Measurements from ENCODE around the gene OR2A42. TPM values are rescaled to one million over a fixed set of nuclear protein-coding genes. Genes with fewer than 3 reads are reported as not detected.
A peak's percentile ranks its signal among the peaks of the same experiment; 100 is the strongest.
"Not testable (repeated sequence)": the region's sequence is repeated elsewhere in the genome, so short reads cannot be mapped to it uniquely, and the experiment has no call there.

The OR2A42 gene
- total and polyA plus RNA-seq, 4 donors = 0.03 to 1.3 (median 0.50) TPM; not detected in 1

DNA sequence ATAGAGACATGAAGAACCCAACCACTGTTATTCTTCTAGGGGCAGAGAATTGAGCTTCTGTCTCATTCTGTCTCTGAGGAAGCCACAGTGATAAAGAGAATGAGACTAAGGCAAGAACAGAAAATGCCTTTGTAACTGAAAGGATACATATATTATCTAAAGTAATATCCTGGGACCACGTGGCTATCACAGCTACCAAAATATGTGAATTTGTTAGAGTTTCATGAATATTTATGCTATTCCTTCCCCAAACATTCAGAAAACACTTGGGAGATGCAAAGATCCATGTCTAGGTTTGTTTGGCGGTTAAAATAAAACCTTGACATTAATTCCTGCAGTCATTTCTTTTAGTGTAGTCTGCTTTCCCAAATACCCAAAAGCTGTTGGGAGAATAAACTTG lies 22.7 kb upstream of the OR2A42 start:
- H3K9me3 ChIP-seq (ENCODE audit: control insufficient read depth, low read length); intact Hi-C loops (cut with DNase I): not testable (repeated sequence)

DNA sequence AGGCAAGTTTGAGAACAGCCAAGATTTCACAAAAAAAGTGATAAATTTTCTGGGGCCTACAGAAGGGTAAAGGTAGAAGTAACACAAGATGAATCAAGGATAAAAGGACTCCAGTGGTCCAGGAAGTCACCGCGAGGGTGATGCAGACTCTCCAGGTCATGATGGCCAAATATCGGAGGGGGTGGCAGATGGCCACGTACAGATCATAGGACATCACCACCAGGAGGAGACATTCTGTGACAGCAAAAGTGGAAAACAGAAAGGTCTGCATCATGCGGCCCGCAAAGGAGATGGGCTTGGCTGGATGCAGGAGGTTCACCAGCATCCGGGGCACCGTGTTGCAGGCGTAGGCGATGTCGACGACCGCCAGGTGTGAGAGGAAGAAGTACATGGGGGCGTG lies 19.7 kb upstream of the OR2A42 start:
- H3K9me3 ChIP-seq (ENCODE audit: control insufficient read depth, low read length); H3K4me3 ChIP-seq (ENCODE audit: low read length in 2 of 2); intact Hi-C loops (cut with DNase I); H3K27ac ChIP-seq (ENCODE audit: low read depth in 1 of 2, low read length in 2 of 2); ATAC-seq (ENCODE audit: low FRiP score); H3K27me3 ChIP-seq (ENCODE audit: control insufficient read depth in 1 of 2, insufficient read depth in 2 of 2, low read length in 1 of 2); H3K4me1 ChIP-seq (ENCODE audit: control insufficient read depth in 1 of 2, insufficient read depth in 2 of 2, low read length in 2 of 2); DNase-seq; H3K36me3 ChIP-seq (ENCODE audit: control insufficient read depth in 1 of 2, insufficient read depth in 2 of 2, low read length in 1 of 2): not testable (repeated sequence)
- WGBS, 2 donors = no CpG with 5 or more reads among the region's 14 CpGs

More for the DNA sequence above, 22.7 kb upstream of the OR2A42 start:
- not testable (repeated sequence) for H3K36me3 ChIP-seq (ENCODE audit: control insufficient read depth in 1 of 2, insufficient read depth in 2 of 2, low read length in 1 of 2); H3K27me3 ChIP-seq (ENCODE audit: control insufficient read depth in 1 of 2, insufficient read depth in 2 of 2, low read length in 1 of 2); H3K27ac ChIP-seq (ENCODE audit: low read depth in 1 of 2, low read length in 2 of 2); ATAC-seq (ENCODE audit: low FRiP score); H3K4me3 ChIP-seq (ENCODE audit: low read length in 2 of 2); H3K4me1 ChIP-seq (ENCODE audit: control insufficient read depth in 1 of 2, insufficient read depth in 2 of 2, low read length in 2 of 2); DNase-seq
- no CpG with 5 or more reads among the region's 2 CpGs for WGBS, 2 donors

DNA sequence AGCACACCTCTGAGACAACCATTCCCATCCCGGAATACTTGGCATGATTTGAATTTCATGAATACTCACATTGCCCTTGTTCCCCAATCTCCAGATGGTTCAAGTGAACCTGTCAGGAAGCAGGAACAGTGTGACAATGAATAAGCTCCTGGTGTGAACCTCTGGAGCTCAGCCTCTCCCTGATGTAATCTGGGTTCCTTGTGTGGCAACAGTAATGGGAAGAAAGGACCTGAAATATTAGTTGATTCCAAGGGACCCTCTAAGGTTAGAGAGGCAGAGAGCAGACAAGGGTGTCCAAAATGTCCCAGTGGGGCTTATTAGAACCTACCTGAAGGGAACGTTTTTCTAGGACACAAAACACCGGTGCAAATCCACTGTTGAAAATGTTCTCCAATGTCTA lies 16.7 kb upstream of the OR2A42 start:
- no peaks in the 10 kb centered on the region for H3K9me3 ChIP-seq (ENCODE audit: control insufficient read depth, low read length)
- H3K27ac ChIP-seq (ENCODE audit: low read depth in 1 of 2, low read length in 2 of 2) = no peak overlapping the region
- H3K4me1 ChIP-seq (ENCODE audit: control insufficient read depth in 1 of 2, insufficient read depth in 2 of 2, low read length in 2 of 2) = no peaks in the 10 kb centered on the region
- peak; percentile 17 for ATAC-seq (ENCODE audit: low FRiP score)
- no peaks in the 10 kb centered on the region for H3K27me3 ChIP-seq (ENCODE audit: control insufficient read depth in 1 of 2, insufficient read depth in 2 of 2, low read length in 1 of 2)
- H3K4me3 ChIP-seq (ENCODE audit: low read length in 2 of 2) = no peak overlapping the region
- WGBS, 2 donors = 82 to 85% methylated on average over 3 of the region's 3 CpGs
- no peaks in the 10 kb centered on the region for H3K36me3 ChIP-seq (ENCODE audit: control insufficient read depth in 1 of 2, insufficient read depth in 2 of 2, low read length in 1 of 2)
- peak in 1 of 2 donors; percentile 6 for DNase-seq
- intact Hi-C loops (cut with DNase I) = no loop called here

DNA sequence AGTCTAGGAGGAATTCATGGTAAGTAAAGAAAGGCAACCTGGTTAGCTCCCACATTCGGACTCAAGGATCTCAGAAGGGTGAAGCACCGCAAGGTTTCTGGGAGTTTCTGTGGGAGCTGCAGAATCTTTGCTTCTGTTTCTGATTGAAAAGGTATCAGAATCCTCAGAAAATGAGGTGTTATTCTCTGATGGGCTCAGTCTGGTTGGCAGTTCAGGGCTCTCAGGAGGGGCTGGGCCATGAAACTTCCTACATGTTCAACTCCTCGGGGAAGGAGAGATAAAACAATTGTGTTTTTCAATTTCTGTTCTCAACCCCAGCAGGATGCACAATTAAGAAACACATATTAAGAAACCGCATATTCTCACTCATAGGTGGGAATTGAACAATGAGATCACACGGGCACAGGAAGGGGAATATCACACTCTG lies 16.1 kb upstream of the OR2A42 start:
- no peaks in the 10 kb centered on the region for H3K9me3 ChIP-seq (ENCODE audit: control insufficient read depth, low read length)
- no peak overlapping the region for H3K4me3 ChIP-seq (ENCODE audit: low read length in 2 of 2)
- no peaks in the 10 kb centered on the region for H3K4me1 ChIP-seq (ENCODE audit: control insufficient read depth in 1 of 2, insufficient read depth in 2 of 2, low read length in 2 of 2)
- ATAC-seq (ENCODE audit: low FRiP score) (no peak), DNase-seq (peak in 1 of 2 donors; percentile 6)
- 81% methylated on average over 5 of the region's 5 CpGs for WGBS, 2 donors
- H3K27ac ChIP-seq (ENCODE audit: low read depth in 1 of 2, low read length in 2 of 2) = no peak overlapping the region
- H3K36me3 ChIP-seq (ENCODE audit: control insufficient read depth in 1 of 2, insufficient read depth in 2 of 2, low read length in 1 of 2) = no peaks in the 10 kb centered on the region
- intact Hi-C loops (cut with DNase I) = no loop called here
- no peaks in the 10 kb centered on the region for H3K27me3 ChIP-seq (ENCODE audit: control insufficient read depth in 1 of 2, insufficient read depth in 2 of 2, low read length in 1 of 2)

DNA sequence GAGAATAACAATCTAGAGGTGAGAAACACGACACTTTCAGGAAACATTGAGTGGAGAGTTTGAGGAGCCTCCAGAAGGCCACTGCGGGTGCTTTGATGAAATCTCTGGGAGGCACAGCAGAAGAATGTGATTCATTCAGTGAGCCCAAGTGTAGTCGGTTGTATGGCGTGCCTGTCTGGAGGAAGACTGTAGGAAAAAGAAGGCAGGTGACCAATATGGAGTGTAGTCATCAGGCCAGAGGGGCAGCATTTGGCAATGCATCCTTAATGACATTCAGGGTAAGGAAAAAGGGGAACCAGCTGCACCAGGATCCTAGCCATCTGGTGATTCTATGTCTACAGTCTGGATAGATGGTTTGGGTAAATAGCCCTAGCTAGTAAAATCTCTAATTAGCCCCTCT lies 12.9 kb upstream of the OR2A42 start:
- no CpG with 5 or more reads among the region's 4 CpGs for WGBS, 2 donors
- ATAC-seq (ENCODE audit: low FRiP score); H3K9me3 ChIP-seq (ENCODE audit: control insufficient read depth, low read length); H3K4me3 ChIP-seq (ENCODE audit: low read length in 2 of 2); H3K36me3 ChIP-seq (ENCODE audit: control insufficient read depth in 1 of 2, insufficient read depth in 2 of 2, low read length in 1 of 2); H3K4me1 ChIP-seq (ENCODE audit: control insufficient read depth in 1 of 2, insufficient read depth in 2 of 2, low read length in 2 of 2); H3K27me3 ChIP-seq (ENCODE audit: control insufficient read depth in 1 of 2, insufficient read depth in 2 of 2, low read length in 1 of 2); DNase-seq; intact Hi-C loops (cut with DNase I); H3K27ac ChIP-seq (ENCODE audit: low read depth in 1 of 2, low read length in 2 of 2): not testable (repeated sequence)

DNA sequence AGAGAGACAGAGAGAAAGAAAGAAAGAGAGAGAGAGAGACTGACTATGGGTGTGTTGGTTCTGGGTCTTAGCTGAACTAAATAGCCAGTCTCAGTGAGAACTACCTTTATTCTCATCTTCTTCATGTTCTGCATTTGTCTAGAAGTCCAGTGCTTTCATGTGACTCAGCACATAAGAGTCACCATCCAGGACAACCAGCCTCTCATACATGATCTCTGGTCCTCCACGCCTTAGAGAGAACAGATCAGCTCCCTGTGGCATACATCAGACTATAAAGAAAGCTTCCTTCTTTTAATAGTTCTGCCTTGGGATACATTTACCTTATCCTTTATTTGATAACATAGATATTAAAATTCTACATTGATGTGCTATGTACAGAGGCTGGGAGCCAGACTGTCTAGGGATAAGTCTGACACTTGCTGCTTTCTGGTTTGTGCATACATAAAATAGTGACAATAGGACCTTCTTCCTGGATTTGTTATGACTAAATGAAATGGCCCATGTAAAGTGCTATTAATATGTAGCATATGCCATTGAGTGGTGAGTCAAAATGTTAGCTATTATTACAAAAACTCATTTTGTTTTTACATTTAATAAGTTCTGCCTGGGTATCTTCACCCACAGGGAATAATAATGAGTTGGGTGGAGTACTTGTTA lies 8.4 kb upstream of the OR2A42 start:
- H3K27ac ChIP-seq (ENCODE audit: low read depth in 1 of 2, low read length in 2 of 2); H3K9me3 ChIP-seq (ENCODE audit: control insufficient read depth, low read length); H3K4me1 ChIP-seq (ENCODE audit: control insufficient read depth in 1 of 2, insufficient read depth in 2 of 2, low read length in 2 of 2); intact Hi-C loops (cut with DNase I); H3K4me3 ChIP-seq (ENCODE audit: low read length in 2 of 2); ATAC-seq (ENCODE audit: low FRiP score); H3K36me3 ChIP-seq (ENCODE audit: control insufficient read depth in 1 of 2, insufficient read depth in 2 of 2, low read length in 1 of 2); DNase-seq; H3K27me3 ChIP-seq (ENCODE audit: control insufficient read depth in 1 of 2, insufficient read depth in 2 of 2, low read length in 1 of 2): not testable (repeated sequence)
- WGBS, 2 donors = no CpG with 5 or more reads among the region's 1 CpG

DNA sequence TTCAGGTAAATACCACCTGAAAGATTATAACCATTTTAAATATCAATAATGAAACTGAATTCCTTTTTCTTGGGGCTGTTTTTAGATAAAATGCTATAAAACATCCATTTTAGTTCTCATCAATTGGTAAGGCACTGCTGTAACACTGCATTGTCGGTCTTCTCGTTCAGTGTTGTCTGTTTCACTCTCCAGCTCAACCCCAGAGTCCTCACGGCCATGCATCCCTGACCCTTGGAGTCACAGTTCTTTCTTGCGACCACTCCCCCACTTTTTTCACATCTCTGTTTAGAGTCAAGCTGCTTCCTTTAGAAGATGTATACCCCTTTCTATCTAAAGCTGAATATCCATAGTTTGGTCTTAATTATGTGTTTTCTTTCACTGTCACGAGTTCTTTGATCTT lies 7.6 kb upstream of the OR2A42 start:
- no CpG with 5 or more reads among the region's 5 CpGs for WGBS, 2 donors
- intact Hi-C loops (cut with DNase I); ATAC-seq (ENCODE audit: low FRiP score): not testable (repeated sequence)

DNA sequence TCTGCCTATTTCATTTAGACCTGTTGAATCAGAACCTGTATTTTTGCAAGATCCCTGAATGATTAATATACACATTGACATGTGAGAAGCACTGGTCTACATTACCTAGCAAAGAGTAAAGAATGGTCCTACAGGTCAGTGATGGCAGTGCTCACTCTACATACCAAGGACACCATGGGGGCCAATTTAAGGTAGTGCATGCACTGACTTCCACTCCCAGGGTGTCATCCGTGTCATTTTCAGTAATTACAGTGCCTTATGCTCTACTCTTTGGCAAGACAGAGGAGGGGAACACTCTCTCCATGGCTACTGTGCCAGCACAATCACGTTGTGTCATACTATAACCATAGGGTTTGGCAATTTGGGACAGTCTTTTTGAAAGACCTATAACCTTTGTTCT lies 6.0 kb upstream of the OR2A42 start:
- ATAC-seq (ENCODE audit: low FRiP score); H3K4me3 ChIP-seq (ENCODE audit: low read length in 2 of 2); intact Hi-C loops (cut with DNase I); H3K27me3 ChIP-seq (ENCODE audit: control insufficient read depth in 1 of 2, insufficient read depth in 2 of 2, low read length in 1 of 2); DNase-seq; H3K36me3 ChIP-seq (ENCODE audit: control insufficient read depth in 1 of 2, insufficient read depth in 2 of 2, low read length in 1 of 2); H3K4me1 ChIP-seq (ENCODE audit: control insufficient read depth in 1 of 2, insufficient read depth in 2 of 2, low read length in 2 of 2); H3K27ac ChIP-seq (ENCODE audit: low read depth in 1 of 2, low read length in 2 of 2); H3K9me3 ChIP-seq (ENCODE audit: control insufficient read depth, low read length): not testable (repeated sequence)
- WGBS, 2 donors = no CpG with 5 or more reads among the region's 2 CpGs

More for the DNA sequence above, 7.6 kb upstream of the OR2A42 start:
- not testable (repeated sequence) for H3K4me1 ChIP-seq (ENCODE audit: control insufficient read depth in 1 of 2, insufficient read depth in 2 of 2, low read length in 2 of 2); H3K4me3 ChIP-seq (ENCODE audit: low read length in 2 of 2); H3K36me3 ChIP-seq (ENCODE audit: control insufficient read depth in 1 of 2, insufficient read depth in 2 of 2, low read length in 1 of 2); DNase-seq; H3K27ac ChIP-seq (ENCODE audit: low read depth in 1 of 2, low read length in 2 of 2); H3K9me3 ChIP-seq (ENCODE audit: control insufficient read depth, low read length); H3K27me3 ChIP-seq (ENCODE audit: control insufficient read depth in 1 of 2, insufficient read depth in 2 of 2, low read length in 1 of 2)

DNA sequence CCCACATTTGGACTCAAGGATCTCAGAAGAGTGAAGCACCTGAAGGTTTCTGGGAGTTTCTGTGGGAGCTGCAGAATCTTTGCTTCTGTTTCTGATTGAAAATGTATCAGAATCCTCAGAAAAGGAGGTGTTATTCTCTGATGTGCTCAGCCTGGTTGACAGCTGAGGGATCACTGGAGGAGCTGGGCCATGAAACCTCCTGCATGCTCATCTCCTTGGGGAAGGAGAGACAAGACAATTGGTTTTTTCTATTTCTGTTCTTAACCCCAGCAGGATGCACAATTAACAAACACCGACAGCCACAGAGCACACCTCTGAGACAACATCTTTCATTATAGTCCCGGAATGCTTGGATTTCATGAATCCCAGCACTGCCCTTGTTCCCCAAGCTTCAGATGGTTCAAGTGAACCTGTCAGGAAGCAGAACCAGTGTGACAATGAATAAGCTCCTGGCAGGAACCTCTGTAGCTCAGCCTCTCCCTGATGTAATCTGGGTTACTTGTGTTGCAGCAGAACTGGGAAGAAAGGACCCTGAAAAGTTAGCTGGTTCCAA lies 799 bp downstream of the OR2A42 start:
- H3K27me3 ChIP-seq (ENCODE audit: control insufficient read depth in 1 of 2, insufficient read depth in 2 of 2, low read length in 1 of 2); intact Hi-C loops (cut with DNase I); H3K4me3 ChIP-seq (ENCODE audit: low read length in 2 of 2); H3K27ac ChIP-seq (ENCODE audit: low read depth in 1 of 2, low read length in 2 of 2); ATAC-seq (ENCODE audit: low FRiP score); H3K9me3 ChIP-seq (ENCODE audit: control insufficient read depth, low read length); H3K4me1 ChIP-seq (ENCODE audit: control insufficient read depth in 1 of 2, insufficient read depth in 2 of 2, low read length in 2 of 2); H3K36me3 ChIP-seq (ENCODE audit: control insufficient read depth in 1 of 2, insufficient read depth in 2 of 2, low read length in 1 of 2): not testable (repeated sequence)
- WGBS, 2 donors = 78 to 100% methylated on average over 1 to 2 of the region's 2 CpGs
- DNase-seq = peak; percentile 5 to 18
